SK-N-MC (cell line): ENCODE measurements around the gene SMURF2.

Experiments
- DNase-seq: peaks from one replicate; pipeline ENCODE4 v3.0.0-alpha.2; 2011; ENCODE audit warnings: low read depth, low spot score
- H3K27ac ChIP-seq: fragments of 200-600 bp; sonication (generic); 2 replicates; pipeline ENCODE4 v1.5.1; 2016; ENCODE audit warnings: mixed run types
- H3K36me3 ChIP-seq: fragments of 200-600 bp; sonication (generic); 2 replicates; pipeline ENCODE4 v1.6.1; 2017; ENCODE audit warnings: antibody characterized with exemption, low read length, mixed read lengths; ENCODE audit not compliant: insufficient read depth
- H3K4me3 ChIP-seq: fragments of 200-600 bp; sonication (generic); 2 replicates; pipeline ENCODE4 v1.5.1; 2016
- H3K9ac ChIP-seq: fragments of 200-600 bp; sonication (generic); 2 replicates; pipeline ENCODE4 v1.8.0; 2017; ENCODE audit warnings: mixed run types, mixed read lengths; ENCODE audit not compliant: insufficient read length
- H3K9me3 ChIP-seq: fragments of 200-600 bp; sonication (generic); 2 replicates; pipeline ENCODE4 v1.6.1; 2017; ENCODE audit warnings: low read depth, mild to moderate bottlenecking, antibody characterized with exemption, low read length, moderate library complexity, mixed read lengths
- EZH2 ChIP-seq: fragments of 200-600 bp; sonication (generic); IDR thresholded peaks from one replicate; pipeline ENCODE4 v1.6.1; 2017; ENCODE audit warnings: antibody characterized with exemption
- FOXP2 ChIP-seq: optimal IDR thresholded peaks from 2 replicates; pipeline ENCODE3; 2011; ENCODE audit warnings: mild to moderate bottlenecking, moderate library complexity; ENCODE audit not compliant: insufficient read depth; ENCODE audit errors: extremely low read length, control extremely low read depth
- POLR2AphosphoS5 ChIP-seq: IDR thresholded peaks from 2 replicates; pipeline ENCODE4 v1.6.1; 2012; ENCODE audit warnings: mild to moderate bottlenecking, low read depth, low read length, borderline replicate concordance

SMURF2 gene

GRCh38 chr17:64658931-64659330 is 3.2 kb downstream of the SMURF2 start:
- DNase-seq = no peak
- Histone ChIP-seq H3K27ac (no peak overlapping the region), H3K36me3 (peaks cover 6% of the 10 kb centered on the region; the same call in 1 of the 2 replicates), H3K9ac (no peak overlapping the region), H3K9me3 (no peaks in the 10 kb centered on the region; the same call in 1 of the 2 replicates), H3K4me3 (no peak overlapping the region)
- TF ChIP-seq FOXP2 = no peak
- TF ChIP-seq POLR2AphosphoS5 = no peak
- no peak for TF ChIP-seq EZH2

- Histone ChIP-seq H3K27ac (no peak overlapping the region), H3K9me3 (no peaks in the 10 kb centered on the region; the same call in 1 of the 2 replicates), H3K9ac (no peak overlapping the region), H3K36me3 (peaks cover 6% of the 10 kb centered on the region; the same call in 1 of the 2 replicates), H3K4me3 (no peak overlapping the region)
- DNase-seq = no peak
- no peak for TF ChIP-seq EZH2
- TF ChIP-seq POLR2AphosphoS5 = no peak
- no peak for TF ChIP-seq FOXP2
Measured at GRCh38 chr17:64657610-64658125, 4.4 kb downstream of the SMURF2 start.

GRCh38 chr17:64655704-64656103 is 6.4 kb downstream of the SMURF2 start:
- no peak for TF ChIP-seq FOXP2
- TF ChIP-seq POLR2AphosphoS5 = no peak
- no peak for TF ChIP-seq EZH2
- no peak for DNase-seq
- H3K27ac ChIP-seq = no peak overlapping the region

GRCh38 chr17:64653985-64654355 is 8.1 kb downstream of the SMURF2 start:
- Histone ChIP-seq H3K36me3 (peaks cover 6% of the 10 kb centered on the region; the same call in 1 of the 2 replicates), H3K9me3 (no peaks in the 10 kb centered on the region; the same call in 1 of the 2 replicates), H3K4me3 (no peak overlapping the region), H3K9ac (peak overlapping the region; percentile 4), H3K27ac (peak overlapping the region; percentile 84)
- TF ChIP-seq POLR2AphosphoS5 = no peak
- no peak for TF ChIP-seq EZH2
- no peak for TF ChIP-seq FOXP2
- no peak for DNase-seq

More at GRCh38 chr17:64655704-64656103, 6.4 kb downstream of the SMURF2 start:
- Histone ChIP-seq H3K4me3 (no peak overlapping the region), H3K9me3 (no peaks in the 10 kb centered on the region; the same call in 1 of the 2 replicates), H3K9ac (no peak overlapping the region), H3K36me3 (peaks cover 6% of the 10 kb centered on the region; the same call in 1 of the 2 replicates)

GRCh38 chr17:64653325-64653984 is 8.7 kb downstream of the SMURF2 start:
- no peak for DNase-seq
- TF ChIP-seq POLR2AphosphoS5 (no peak), FOXP2 (no peak), EZH2 (no peak)
- Histone ChIP-seq H3K9me3 (no peaks in the 10 kb centered on the region; the same call in 1 of the 2 replicates), H3K4me3 (no peak overlapping the region), H3K9ac (peak overlapping the region; percentile 4), H3K36me3 (peaks cover 6% of the 10 kb centered on the region; the same call in 1 of the 2 replicates), H3K27ac (peak overlapping the region; percentile 84)

- Histone ChIP-seq H3K4me3 (no peak overlapping the region), H3K9me3 (no peaks in the 10 kb centered on the region; the same call in 1 of the 2 replicates), H3K27ac (peak overlapping the region; percentile 55; the same call in 1 of the 2 replicates), H3K36me3 (peaks cover 6% of the 10 kb centered on the region; the same call in 1 of the 2 replicates), H3K9ac (no peak overlapping the region)
- TF ChIP-seq FOXP2 (no peak), POLR2AphosphoS5 (no peak)
- no peak for DNase-seq
Measured at GRCh38 chr17:64651889-64652288, 10.2 kb downstream of the SMURF2 start.

- Histone ChIP-seq H3K9me3 (no peaks in the 10 kb centered on the region), H3K27ac (no peak overlapping the region), H3K4me3 (no peak overlapping the region), H3K36me3 (no peaks in the 10 kb centered on the region), H3K9ac (no peak overlapping the region)
- DNase-seq = no peak
- no peak for TF ChIP-seq FOXP2
- no peak for TF ChIP-seq POLR2AphosphoS5
- TF ChIP-seq EZH2 = no peak
Measured at GRCh38 chr17:64648234-64648633, 13.9 kb downstream of the SMURF2 start.

GRCh38 chr17:64647817-64648216 is 14.3 kb downstream of the SMURF2 start:
- H3K36me3 ChIP-seq = no peaks in the 10 kb centered on the region
- no peak overlapping the region for H3K27ac ChIP-seq
- H3K9ac ChIP-seq = no peak overlapping the region
- DNase-seq = no peak
- H3K4me3 ChIP-seq = no peak overlapping the region
- TF ChIP-seq EZH2 (no peak), FOXP2 (no peak)
- H3K9me3 ChIP-seq = no peaks in the 10 kb centered on the region

- Histone ChIP-seq H3K36me3 (peaks cover 7% of the 10 kb centered on the region; the same call in 1 of the 2 replicates), H3K9me3 (no peaks in the 10 kb centered on the region), H3K4me3 (no peak overlapping the region), H3K27ac (no peak overlapping the region), H3K9ac (no peak overlapping the region)
- no peak for DNase-seq
- TF ChIP-seq EZH2 (no peak), FOXP2 (no peak)
Measured at GRCh38 chr17:64639516-64639915, 22.6 kb downstream of the SMURF2 start.
